ENCODE measurements around the gene CDH13.

CDH13 gene

DNA sequence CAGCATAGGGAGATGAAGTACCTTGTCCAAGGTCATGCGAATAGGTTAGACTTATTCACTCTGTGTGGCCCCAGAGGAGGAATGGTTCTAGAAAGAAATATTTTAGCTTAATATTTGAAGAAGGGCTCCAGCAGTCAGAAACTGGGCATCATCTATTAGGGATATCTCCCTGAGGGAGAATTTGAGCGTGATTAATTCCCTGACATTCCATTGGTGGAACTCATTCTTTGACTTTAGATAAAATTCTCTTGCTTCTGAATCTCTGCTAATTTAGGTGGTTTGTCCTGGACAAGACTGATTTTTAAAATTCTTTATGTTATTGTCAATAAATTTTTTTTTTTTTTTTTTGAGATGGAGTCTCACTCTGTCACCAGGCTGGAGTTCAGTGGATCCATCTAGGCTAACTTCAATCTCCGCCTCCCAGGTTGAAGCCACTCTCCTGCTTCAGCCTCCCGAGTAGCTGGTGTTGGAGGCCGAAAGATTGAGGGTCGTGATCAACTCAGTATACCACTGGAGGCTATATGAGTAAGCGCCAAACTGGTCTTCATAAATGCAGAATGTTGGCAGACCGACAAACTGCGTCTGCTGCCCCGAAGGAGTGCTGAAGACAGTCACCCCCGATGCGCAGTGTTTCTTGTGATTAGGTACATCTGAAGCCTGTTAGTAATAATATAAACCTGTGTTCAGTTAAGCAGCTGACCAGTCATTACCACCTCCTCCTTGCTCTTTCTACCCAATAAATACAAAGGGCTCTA lies 913.1 kb downstream of the CDH13 start:
- no peak for TF ChIP-seq EZH2 (IDR thresholded peaks at IDR 0.05; ENCODE audit: borderline replicate concordance, low read depth, low read length, severe bottlenecking)
- TF ChIP-seq, protein P1, sequence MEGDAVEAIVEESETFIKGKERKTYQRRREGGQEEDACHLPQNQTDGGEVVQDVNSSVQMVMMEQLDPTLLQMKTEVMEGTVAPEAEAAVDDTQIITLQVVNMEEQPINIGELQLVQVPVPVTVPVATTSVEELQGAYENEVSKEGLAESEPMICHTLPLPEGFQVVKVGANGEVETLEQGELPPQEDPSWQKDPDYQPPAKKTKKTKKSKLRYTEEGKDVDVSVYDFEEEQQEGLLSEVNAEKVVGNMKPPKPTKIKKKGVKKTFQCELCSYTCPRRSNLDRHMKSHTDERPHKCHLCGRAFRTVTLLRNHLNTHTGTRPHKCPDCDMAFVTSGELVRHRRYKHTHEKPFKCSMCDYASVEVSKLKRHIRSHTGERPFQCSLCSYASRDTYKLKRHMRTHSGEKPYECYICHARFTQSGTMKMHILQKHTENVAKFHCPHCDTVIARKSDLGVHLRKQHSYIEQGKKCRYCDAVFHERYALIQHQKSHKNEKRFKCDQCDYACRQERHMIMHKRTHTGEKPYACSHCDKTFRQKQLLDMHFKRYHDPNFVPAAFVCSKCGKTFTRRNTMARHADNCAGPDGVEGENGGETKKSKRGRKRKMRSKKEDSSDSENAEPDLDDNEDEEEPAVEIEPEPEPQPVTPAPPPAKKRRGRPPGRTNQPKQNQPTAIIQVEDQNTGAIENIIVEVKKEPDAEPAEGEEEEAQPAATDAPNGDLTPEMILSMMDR (IDR thresholded peaks at IDR 0.05; ENCODE audit: borderline replicate concordance, extremely low read depth, low read length, poor library complexity, severe bottlenecking) = no peak
- no peak overlapping the region for H2AFZ ChIP-seq (ENCODE audit: low read depth, low read length)
- H3K9me3 ChIP-seq (ENCODE audit: insufficient read depth, low read length, severe bottlenecking) = no peaks in the 10 kb centered on the region
- no peaks in the 10 kb centered on the region for H4K20me1 ChIP-seq (ENCODE audit: insufficient read depth, low read length)
- no peaks in the 10 kb centered on the region for H3K27me3 ChIP-seq (ENCODE audit: insufficient read depth, low read length, poor library complexity)
- H3K79me2 ChIP-seq (ENCODE audit: insufficient read depth, low read length) = no peaks in the 10 kb centered on the region
- ATAC-seq (ENCODE audit: insufficient read depth, low read depth) (no peak), DNase-seq (no peak)
- no peak overlapping the region for H3K9ac ChIP-seq (ENCODE audit: low read depth, low read length)
- no peak overlapping the region for H3K4me3 ChIP-seq (ENCODE audit: low read depth in 1 of 2, low read length in 2 of 2)
- H3K4me2 ChIP-seq (ENCODE audit: insufficient read depth, low read length) = no peak overlapping the region
- no peaks in the 10 kb centered on the region for H3K4me1 ChIP-seq (ENCODE audit: insufficient read depth, low read length)
- H3K36me3 ChIP-seq (ENCODE audit: insufficient read depth, low read length) = no peaks in the 10 kb centered on the region
- H3K27ac ChIP-seq (ENCODE audit: low read length) = no peak overlapping the region

DNA sequence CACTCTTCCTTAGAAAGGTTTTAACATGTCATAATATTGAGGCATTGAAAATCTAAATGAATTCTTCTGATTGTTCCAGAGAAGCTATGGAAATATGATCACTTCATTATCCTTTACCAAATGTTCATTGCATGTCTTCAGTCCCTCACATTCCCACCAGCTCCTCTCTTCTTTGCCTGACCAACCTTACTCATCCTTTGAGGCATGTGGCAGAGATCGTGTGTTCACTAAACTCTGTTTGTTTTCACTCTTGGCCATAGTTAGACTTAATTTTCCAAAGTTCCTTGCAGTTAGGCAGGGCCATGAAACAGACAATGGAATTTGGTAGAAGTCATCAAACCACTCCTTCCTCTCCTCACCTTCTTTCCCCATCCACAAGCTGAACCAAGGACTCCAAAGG lies 914.5 kb downstream of the CDH13 start:
- Histone ChIP-seq H3K27ac (ENCODE audit: low read length) (no peak overlapping the region), H3K4me1 (ENCODE audit: insufficient read depth, low read length) (no peaks in the 10 kb centered on the region), H3K4me2 (ENCODE audit: insufficient read depth, low read length) (no peak overlapping the region), H3K79me2 (ENCODE audit: insufficient read depth, low read length) (no peaks in the 10 kb centered on the region), H3K27me3 (ENCODE audit: insufficient read depth, low read length, poor library complexity) (no peaks in the 10 kb centered on the region), H3K9ac (ENCODE audit: low read depth, low read length) (no peak overlapping the region), H2AFZ (ENCODE audit: low read depth, low read length) (no peak overlapping the region), H3K36me3 (ENCODE audit: insufficient read depth, low read length) (no peaks in the 10 kb centered on the region), H3K4me3 (ENCODE audit: low read depth in 1 of 2, low read length in 2 of 2) (no peak overlapping the region), H3K9me3 (ENCODE audit: insufficient read depth, low read length, severe bottlenecking) (no peaks in the 10 kb centered on the region), H4K20me1 (ENCODE audit: insufficient read depth, low read length) (no peaks in the 10 kb centered on the region)
- ATAC-seq (ENCODE audit: insufficient read depth, low read depth) (no peak), DNase-seq (no peak)
- TF ChIP-seq EZH2 (IDR thresholded peaks at IDR 0.05; ENCODE audit: borderline replicate concordance, low read depth, low read length, severe bottlenecking) = no peak
- TF ChIP-seq, protein P1 (IDR thresholded peaks at IDR 0.05; ENCODE audit: borderline replicate concordance, extremely low read depth, low read length, poor library complexity, severe bottlenecking) = no peak

DNA sequence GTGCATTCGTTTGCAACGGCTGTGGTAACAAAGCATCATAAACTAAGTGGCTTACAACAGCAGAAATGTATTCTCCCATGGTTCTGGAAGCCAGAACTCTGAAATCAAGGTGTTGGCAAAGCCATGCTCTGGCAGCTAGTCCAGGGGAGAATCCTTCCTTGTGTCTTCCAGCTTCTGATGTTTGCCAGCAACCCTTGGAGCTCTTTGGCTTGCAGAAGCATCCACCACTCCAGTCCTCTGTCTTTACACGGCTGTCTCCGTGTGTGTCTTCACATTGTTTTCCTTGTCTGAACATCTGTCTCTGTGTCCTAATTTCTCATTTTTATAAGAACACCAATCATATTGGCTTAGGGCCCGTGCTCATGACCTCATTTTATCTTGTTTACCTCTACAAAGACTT lies 915.7 kb downstream of the CDH13 start:
- Histone ChIP-seq H3K4me1 (ENCODE audit: insufficient read depth, low read length) (no peaks in the 10 kb centered on the region), H2AFZ (ENCODE audit: low read depth, low read length) (no peak overlapping the region), H4K20me1 (ENCODE audit: insufficient read depth, low read length) (no peaks in the 10 kb centered on the region), H3K36me3 (ENCODE audit: insufficient read depth, low read length) (no peaks in the 10 kb centered on the region), H3K9ac (ENCODE audit: low read depth, low read length) (no peak overlapping the region), H3K4me2 (ENCODE audit: insufficient read depth, low read length) (no peak overlapping the region), H3K27me3 (ENCODE audit: insufficient read depth, low read length, poor library complexity) (no peaks in the 10 kb centered on the region), H3K9me3 (ENCODE audit: insufficient read depth, low read length, severe bottlenecking) (no peaks in the 10 kb centered on the region), H3K4me3 (ENCODE audit: low read depth in 1 of 2, low read length in 2 of 2) (no peak overlapping the region), H3K79me2 (ENCODE audit: insufficient read depth, low read length) (no peaks in the 10 kb centered on the region), H3K27ac (ENCODE audit: low read length) (no peak overlapping the region)
- TF ChIP-seq EZH2 (IDR thresholded peaks at IDR 0.05; ENCODE audit: borderline replicate concordance, low read depth, low read length, severe bottlenecking) = no peak
- TF ChIP-seq, protein P1 (IDR thresholded peaks at IDR 0.05; ENCODE audit: borderline replicate concordance, extremely low read depth, low read length, poor library complexity, severe bottlenecking) = no peak
- DNase-seq (no peak), ATAC-seq (ENCODE audit: insufficient read depth, low read depth) (no peak)
